Loucy (cell line): Measurements from ENCODE around the gene OTC.

Source experiments
- EZH2phosphoT487 ChIP-seq: fragments of 200-600 bp; IDR thresholded peaks from 2 replicates; pipeline ENCODE4 v1.6.1; 2018; ENCODE audit warnings: antibody characterized with exemption, mild to moderate bottlenecking, moderate library complexity, borderline replicate concordance
- TF ChIP-seq, protein P1 (sequence below): fragments of 200-600 bp; sonication (generic); conservative IDR thresholded peaks from 2 replicates; pipeline ENCODE4 v1.5.1; 2014; ENCODE audit warnings: mild to moderate bottlenecking, antibody characterized with exemption, low read length

DNA sequence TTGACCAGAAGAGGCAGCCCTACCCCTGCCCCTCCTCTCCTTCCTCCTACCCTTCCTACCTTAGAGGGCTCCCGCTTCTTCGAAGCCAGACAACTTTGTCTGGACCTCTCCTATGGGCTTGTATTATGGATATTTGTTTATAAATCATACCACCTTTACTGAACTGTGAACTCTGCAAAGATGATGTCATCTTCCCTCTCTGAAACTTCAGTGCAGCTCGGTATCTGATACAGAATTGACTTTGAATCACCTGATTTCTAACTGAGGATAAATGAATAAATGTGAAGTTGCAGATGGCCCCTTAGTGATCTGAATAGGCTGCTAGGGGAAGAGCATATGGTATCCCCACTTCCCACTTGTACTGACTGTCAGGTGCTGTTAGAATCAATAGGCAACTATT lies 1.1 kb upstream of the OTC start:
- no peak for TF ChIP-seq EZH2phosphoT487
- TF ChIP-seq, protein P1, sequence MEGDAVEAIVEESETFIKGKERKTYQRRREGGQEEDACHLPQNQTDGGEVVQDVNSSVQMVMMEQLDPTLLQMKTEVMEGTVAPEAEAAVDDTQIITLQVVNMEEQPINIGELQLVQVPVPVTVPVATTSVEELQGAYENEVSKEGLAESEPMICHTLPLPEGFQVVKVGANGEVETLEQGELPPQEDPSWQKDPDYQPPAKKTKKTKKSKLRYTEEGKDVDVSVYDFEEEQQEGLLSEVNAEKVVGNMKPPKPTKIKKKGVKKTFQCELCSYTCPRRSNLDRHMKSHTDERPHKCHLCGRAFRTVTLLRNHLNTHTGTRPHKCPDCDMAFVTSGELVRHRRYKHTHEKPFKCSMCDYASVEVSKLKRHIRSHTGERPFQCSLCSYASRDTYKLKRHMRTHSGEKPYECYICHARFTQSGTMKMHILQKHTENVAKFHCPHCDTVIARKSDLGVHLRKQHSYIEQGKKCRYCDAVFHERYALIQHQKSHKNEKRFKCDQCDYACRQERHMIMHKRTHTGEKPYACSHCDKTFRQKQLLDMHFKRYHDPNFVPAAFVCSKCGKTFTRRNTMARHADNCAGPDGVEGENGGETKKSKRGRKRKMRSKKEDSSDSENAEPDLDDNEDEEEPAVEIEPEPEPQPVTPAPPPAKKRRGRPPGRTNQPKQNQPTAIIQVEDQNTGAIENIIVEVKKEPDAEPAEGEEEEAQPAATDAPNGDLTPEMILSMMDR, result no peak
